Ramos (cell line): ENCODE measurements around the gene HOXB6.

ENCODE experiments used
- in situ Hi-C: fragments of 300-500 bp; cut with MboI; formaldehyde crosslinking; loops from one replicate; pipeline ENCODE4 v1.14.3; 2022; ENCODE audit warnings: low sequenced_read_pairs; ENCODE audit not compliant: unreplicated experiment

Gene HOXB6

GRCh38 chr17:48558831-48559121 is 46.0 kb downstream of the HOXB6 start:
- in situ Hi-C loops = no loop called here

GRCh38 chr17:48558057-48558830 is 46.5 kb downstream of the HOXB6 start:
- in situ Hi-C loops = no loop called here

GRCh38 chr17:48556576-48557401 is 48.0 kb downstream of the HOXB6 start:
- in situ Hi-C loops = no loop called here

GRCh38 chr17:48556229-48556575 is 48.6 kb downstream of the HOXB6 start:
- in situ Hi-C loops = no loop called here

GRCh38 chr17:48555258-48556228 is 49.2 kb downstream of the HOXB6 start:
- in situ Hi-C loops = no loop called here

- in situ Hi-C loops = no loop called here
These were observed 50.2 kb downstream of the HOXB6 start for GRCh38 chr17:48554412-48555257.

GRCh38 chr17:48553826-48554225 is 51.0 kb downstream of the HOXB6 start:
- in situ Hi-C loops = no loop called here

- in situ Hi-C loops = no loop called here
These were observed 51.6 kb downstream of the HOXB6 start for GRCh38 chr17:48553190-48553547.

- in situ Hi-C loops = no loop called here
These were observed 52.2 kb downstream of the HOXB6 start for GRCh38 chr17:48552466-48553189.

GRCh38 chr17:48551596-48552465 is 53.0 kb downstream of the HOXB6 start:
- in situ Hi-C loops = no loop called here

- in situ Hi-C loops = no loop called here
These were observed 53.6 kb downstream of the HOXB6 start for GRCh38 chr17:48551214-48551555.

GRCh38 chr17:48550502-48551213 is 54.1 kb downstream of the HOXB6 start:
- in situ Hi-C loops = no loop called here

- in situ Hi-C loops = no loop called here
These were observed 54.8 kb downstream of the HOXB6 start for GRCh38 chr17:48549914-48550501.

GRCh38 chr17:48549281-48549630 is 55.5 kb downstream of the HOXB6 start:
- in situ Hi-C loops = no loop called here

- in situ Hi-C loops = no loop called here
These were observed 56.1 kb downstream of the HOXB6 start for GRCh38 chr17:48548523-48549280.

GRCh38 chr17:48547808-48548522 is 56.8 kb downstream of the HOXB6 start:
- in situ Hi-C loops = no loop called here
